GM18499 (cell line): ENCODE data around the gene STAM.

Experiments
- ATAC-seq: cut with Tn5 transposase; IDR thresholded peaks from one replicate; pipeline ENCODE4 v1.9.1; 2021; ENCODE audit warnings: moderate number of reproducible peaks; ENCODE audit not compliant: insufficient read depth, unreplicated experiment

The STAM gene

GRCh38 chr10:17671307-17671706 is 27.4 kb downstream of the STAM start:
- ATAC-seq, result no peak

- no peak for ATAC-seq
Measured at GRCh38 chr10:17673471-17674061, 29.6 kb downstream of the STAM start.

- ATAC-seq, result no peak
Measured at GRCh38 chr10:17674566-17674965, 30.6 kb downstream of the STAM start.

- ATAC-seq, result no peak
Measured at GRCh38 chr10:17675638-17676037, 31.7 kb downstream of the STAM start.

GRCh38 chr10:17676919-17677318 is 33.0 kb downstream of the STAM start:
- no peak for ATAC-seq

GRCh38 chr10:17682236-17682946 is 38.4 kb downstream of the STAM start:
- ATAC-seq, result no peak

- ATAC-seq, result no peak
Measured at GRCh38 chr10:17683541-17683940, 39.6 kb downstream of the STAM start.

GRCh38 chr10:17684537-17684936 is 40.6 kb downstream of the STAM start:
- ATAC-seq, result peak; percentile 55

GRCh38 chr10:17685233-17685840 is 41.4 kb downstream of the STAM start:
- no peak for ATAC-seq

GRCh38 chr10:17687117-17687831 is 43.3 kb downstream of the STAM start:
- no peak for ATAC-seq

GRCh38 chr10:17689137-17689536 is 45.2 kb downstream of the STAM start:
- no peak for ATAC-seq

GRCh38 chr10:17693009-17693408 is 49.1 kb downstream of the STAM start:
- no peak for ATAC-seq

- no peak for ATAC-seq
Measured at GRCh38 chr10:17698696-17699095, 54.7 kb downstream of the STAM start.

GRCh38 chr10:17701301-17701700 is 57.4 kb downstream of the STAM start:
- no peak for ATAC-seq

GRCh38 chr10:17703706-17704105 is 59.8 kb downstream of the STAM start:
- no peak for ATAC-seq

- no peak for ATAC-seq
Measured at GRCh38 chr10:17708821-17709220, 64.9 kb downstream of the STAM start.

- no peak for ATAC-seq
Measured at GRCh38 chr10:17709492-17709891, 65.5 kb downstream of the STAM start.

GRCh38 chr10:17710181-17710580 is 66.2 kb downstream of the STAM start:
- ATAC-seq, result no peak

- ATAC-seq, result no peak
Measured at GRCh38 chr10:17712053-17712452, 68.1 kb downstream of the STAM start.

GRCh38 chr10:17712717-17713471 is 68.9 kb downstream of the STAM start:
- no peak for ATAC-seq
